Stimulated activated CD4-positive, alpha-beta T cell treated with anti-CD3 and anti-CD28 coated beads, Interleukin-4, amount 100 ng/mL, for 1 hour (primary cell): ENCODE data around the gene IKZF1.

Experiments used
- DNase-seq: peaks from one replicate; pipeline ENCODE4 v3.0.0-alpha.2; 2020

IKZF1 gene

DNA sequence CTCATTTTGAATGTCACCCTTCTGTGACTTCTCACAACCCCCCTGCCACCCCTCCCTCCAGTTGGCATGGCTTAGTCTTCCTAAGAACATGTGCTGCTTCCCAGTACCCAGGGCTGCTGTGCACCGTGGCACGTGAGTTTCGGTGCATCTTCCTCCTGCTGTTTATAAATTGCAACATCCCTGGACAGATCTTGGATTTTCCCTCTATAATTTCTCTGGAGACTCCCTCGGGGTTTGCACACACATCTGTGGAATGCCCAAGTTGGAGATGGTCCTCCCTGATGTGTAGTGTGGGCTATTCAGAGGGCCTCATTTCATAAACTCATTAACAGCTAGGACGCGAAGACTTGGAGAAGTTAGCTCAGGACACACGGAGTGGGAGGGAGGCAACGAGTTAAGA, 52.9 kb downstream of the IKZF1 start:
- DNase-seq: no peak

DNA sequence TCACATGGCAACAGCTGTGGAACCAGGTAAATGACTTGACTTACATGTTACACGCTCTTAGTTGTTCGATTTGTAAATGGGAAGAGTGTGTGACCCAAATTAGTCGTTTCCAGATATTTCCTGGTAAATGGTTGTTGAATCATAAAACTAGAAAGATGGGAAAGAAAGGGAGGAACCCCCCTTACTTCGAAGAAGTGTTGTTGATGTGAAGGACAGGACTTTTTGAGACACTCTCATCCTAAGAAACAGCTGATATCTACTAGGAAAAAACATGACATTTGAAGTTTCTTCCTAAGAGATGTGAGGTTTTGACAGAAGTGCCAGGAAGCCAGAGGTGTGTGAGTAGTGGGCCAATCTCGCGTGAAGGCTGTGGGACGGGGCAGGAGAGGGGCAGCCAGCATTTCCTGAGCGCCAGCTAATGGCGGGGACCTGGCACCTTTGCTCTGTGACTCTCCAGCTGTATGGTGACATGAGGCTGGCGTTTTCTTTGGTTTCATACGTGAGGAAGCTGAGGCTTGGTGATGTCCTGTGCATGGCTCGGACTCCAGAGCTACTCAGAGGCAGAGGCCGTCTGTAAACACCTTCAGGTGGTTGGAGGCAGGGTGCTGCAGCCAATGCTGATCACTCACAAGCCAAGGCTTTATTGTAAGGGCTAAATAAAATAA, 53.7 kb downstream of the IKZF1 start:
- DNase-seq: no peak

DNA sequence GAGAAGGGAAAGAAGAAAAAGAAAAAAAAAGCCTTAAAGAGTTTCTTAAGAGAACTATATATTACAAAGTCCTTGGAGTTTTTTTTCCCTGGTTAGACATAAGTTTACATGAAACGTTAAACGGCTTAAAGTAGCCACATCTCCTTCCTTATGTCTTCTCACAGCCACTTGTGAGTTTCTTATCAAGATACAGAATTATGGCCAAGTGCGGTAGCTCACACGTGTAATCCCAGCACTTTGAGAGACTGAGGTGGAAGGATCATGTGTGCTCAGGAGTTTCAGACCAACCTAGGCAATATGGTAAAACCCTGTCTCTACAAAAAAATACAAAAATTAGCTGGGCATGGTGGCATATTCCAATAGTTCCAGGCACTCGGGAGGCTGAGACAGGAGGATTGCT, 54.3 kb downstream of the IKZF1 start:
- no peak for DNase-seq

DNA sequence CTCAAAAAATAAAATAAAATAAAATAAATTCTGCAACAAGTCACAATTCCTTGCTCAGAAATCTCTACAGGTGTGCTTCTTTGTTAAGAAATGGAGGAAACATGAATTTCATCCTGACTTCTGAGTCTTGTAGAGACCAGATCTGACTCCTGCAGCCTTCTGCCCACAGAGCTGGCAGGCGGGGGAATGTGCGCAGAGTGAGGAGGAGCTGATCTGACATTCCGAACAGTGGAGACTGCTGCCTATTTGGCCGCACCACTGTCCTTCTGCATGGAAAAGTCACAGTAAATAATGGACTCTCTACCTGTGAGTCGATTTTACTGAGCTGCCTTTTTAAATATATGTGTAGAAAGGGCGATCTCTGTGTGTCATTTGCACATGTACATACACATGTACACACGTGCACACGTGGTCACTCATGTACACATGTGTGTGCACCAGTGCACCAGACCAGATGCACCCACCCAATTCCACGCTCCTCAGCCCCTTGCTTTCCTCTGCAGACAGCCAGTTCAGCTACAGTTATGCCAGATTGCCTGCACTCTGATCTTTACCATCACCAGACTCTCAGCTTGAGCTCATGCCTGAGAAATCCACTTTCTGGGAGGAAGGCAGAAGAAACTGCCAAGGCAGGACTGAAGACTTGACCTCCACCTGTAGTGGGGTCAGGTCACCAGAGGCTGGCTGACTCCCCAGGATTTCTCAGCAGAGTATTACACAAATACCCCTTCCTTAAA, 54.9 kb downstream of the IKZF1 start:
- no peak for DNase-seq

DNA sequence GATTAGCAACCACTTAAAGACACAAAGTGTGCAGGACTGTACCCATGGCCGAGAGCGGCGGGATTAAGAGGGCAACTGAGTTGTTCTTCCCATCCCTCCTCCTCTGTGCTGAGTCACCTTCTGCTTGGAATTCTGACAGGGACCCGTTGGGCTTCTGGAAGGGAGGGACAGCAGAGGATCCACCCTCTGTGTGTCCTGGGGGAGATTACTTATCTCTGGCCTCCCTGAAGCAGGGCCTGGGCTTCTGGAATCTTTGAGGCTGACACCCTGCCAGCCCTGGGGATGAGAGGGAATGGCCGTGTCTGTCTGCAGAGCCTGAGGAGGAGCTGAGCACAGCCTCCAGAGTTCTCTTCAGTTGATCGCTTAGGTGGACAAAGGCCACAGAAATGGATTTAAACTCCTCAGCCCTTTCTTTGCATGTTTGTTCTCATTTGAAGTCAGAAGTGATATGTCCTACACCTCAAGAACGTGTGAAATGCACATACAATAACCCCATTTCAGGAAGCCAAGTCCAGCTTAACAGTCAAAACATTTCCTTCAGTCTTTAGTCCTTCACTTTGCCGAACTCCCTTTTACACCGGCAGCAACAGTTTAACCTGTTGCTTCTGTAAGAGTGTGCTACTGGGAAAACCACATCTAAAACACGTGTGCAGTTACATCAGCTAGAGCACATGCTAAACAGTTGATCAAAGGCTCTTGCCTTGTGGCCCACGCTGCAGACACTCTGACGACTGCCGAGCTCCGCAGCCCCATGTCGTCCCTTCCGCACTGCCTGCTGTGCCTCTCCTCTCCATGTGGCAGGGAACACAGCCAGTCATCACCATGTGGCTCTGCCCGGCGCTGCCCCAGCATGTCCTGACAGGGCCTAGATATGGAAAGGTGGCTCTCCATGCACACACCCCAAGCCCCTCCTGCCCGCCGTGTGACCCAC, 55.7 kb downstream of the IKZF1 start:
- peak; percentile 80 for DNase-seq

DNA sequence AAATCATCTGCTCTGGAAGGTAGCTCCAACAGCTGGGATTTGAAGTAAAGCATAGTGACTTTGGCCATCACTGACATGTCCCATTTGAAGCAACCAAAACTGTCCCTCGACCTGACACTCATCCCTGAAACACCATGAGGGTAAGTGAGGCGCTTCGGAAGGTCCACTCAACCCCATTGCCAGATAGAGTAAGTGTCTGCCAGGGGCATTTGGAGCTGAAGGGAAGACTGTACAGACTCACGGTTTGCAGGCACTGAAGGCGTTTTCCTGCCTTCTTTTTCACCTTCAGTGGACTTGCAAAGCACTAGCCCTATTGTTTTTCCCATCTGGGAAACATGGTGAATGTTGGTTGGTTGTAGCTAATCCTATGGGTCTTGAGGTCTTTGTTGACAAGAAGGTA, 57.6 kb downstream of the IKZF1 start:
- DNase-seq: no peak

DNA sequence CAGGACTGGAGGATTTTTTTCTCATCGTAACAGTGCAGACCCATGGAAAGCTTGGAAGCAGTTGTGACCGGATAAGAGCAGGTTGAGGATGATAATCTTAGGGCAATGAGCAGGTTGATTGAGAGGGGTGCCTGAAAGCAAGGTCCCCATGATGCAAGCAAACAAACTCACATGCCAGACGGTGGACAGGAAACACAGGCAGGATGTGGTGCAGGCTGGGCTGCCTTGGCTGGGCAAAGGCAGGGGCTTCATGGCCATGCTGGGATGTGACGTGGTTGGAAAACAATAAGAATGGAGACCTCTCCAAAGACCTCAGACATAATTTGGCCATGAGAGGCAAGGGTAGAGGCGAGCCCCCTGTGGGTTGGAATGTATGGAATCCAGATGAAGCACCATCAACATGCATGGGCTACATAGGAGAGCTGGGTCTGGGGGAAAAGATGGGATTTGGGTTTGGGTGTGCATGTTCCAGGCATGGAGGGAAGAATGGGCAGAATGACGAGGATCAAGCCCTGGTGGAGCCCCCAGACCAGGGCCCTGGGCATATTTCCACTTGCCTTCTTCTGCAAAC, 58.3 kb downstream of the IKZF1 start:
- DNase-seq: no peak

DNA sequence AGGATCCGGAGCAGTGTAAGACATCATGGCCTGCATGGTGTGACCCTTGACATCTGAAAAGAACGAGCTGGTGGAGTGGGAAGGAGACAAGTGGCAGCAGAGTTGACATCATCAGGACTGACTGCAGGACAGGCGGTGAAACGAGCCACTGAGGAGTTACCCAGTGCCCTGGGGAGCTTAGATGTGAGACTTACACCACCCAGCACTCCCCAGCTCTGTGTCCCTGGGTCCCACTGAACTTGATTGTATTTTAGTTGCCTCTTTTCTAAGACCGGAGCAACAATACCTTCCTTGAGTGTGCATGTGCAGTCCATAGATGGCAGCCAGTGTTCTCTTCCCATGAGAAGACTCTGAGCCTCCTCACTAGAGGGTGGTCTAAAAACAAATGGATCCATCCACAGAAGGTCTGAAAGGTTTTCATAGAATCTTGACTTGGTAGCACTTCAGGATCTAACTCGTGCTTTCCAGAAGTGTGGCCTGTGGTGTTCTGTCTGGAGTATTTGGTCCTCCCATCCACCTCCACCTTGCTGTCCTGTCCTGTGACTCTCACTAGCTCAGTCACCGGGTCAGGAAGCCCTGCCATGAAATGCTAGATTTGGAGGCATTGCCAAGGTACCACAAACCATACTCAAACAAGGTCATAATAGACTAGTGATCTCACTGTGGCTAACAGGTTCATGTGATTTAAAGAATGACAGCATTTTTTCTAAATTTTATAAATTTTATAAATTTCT, 59.0 kb downstream of the IKZF1 start:
- DNase-seq: no peak

DNA sequence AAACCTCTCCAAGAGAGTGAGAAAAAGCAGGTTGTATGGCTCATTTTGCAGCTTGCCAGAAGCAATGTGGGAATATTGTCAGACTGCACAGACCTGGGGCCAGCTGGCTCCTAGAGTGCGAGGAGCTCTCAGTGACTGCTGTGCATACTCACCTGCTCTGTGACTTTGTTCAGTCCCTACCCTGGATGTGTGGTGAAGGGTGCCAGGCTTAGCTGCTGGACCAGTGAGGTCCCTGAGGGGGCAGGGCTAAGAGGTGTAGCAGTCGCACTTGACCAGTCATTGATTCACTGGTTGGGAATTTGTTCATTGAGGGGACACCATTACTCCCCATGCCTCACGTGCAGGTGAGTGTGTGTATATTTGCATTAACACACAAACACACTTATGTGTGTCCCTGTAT, 60.1 kb downstream of the IKZF1 start:
- no peak for DNase-seq

DNA sequence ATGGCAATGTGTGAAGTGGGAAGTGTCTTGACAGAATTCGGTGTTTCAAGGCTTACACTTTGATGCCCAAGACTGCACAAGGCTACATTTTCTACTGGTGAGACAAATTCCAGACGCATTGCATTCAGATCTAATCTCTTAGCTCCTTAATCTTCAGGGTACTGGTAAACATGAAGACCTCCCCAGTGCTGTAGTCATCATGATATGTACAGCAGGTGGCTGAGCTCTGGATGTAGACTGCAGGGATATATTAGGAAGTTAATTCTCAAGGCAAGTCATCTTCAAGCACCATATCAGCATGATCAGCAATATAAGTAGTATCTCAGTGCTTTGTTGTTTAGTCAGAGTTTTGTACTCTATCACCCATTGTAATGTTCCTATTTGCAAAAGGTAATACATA, 61.8 kb downstream of the IKZF1 start:
- no peak for DNase-seq

DNA sequence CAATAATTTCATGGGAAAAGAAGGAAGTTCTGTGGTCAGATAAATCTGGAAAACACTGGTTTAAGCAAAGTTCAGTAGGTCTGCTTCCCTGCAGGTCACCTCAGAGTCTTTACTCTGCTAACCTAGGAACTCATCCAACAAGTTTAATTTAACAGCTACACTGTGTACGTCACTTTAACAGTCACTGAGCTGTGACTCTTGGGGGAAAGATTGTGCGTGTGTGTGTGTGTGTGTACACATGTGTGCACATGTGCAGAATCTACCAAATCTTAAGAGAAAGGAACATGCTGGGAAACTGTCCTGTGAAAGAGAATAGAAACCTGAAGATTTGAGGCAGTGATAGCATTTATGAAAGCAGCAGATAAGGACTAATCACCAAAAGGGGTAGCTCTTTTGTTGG, 62.6 kb downstream of the IKZF1 start:
- DNase-seq: no peak

DNA sequence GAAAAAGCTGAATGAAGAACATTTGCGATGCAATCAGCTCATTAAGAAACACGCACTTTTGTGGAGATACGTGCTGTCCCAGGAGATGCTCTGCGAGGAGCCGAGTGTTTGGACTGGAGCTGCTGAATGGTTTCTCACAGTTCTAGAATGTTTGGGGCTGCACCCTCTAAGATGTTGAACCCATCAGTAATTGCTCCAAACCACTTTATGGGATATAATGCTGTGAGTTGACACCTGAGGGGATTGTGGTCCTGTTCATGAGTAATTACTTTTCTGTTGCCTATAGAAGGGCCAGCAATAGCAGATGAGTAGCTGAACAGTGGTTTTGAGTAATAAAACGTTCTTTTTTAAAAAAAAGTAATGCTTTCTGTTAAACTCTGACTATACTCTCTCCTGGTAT, 63.1 kb downstream of the IKZF1 start:
- no peak for DNase-seq

DNA sequence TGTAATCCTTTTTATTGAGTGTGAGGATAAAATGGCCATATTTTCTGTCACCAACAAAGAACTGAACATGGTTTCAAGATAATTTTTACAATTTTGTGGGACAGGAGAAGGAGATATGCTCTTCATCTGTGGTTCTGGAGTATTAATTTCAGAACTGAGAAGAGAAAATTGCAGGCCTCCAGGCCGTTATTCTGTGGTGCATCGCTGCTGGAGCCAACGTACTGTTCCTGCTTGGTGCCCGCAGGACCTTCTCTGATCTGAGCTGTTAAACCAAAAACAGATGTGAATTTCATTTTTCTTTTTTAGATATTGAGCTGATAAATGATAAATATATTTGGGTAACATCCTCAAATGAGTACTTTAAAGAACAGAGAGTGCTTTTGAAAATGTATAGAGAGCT, 63.9 kb downstream of the IKZF1 start:
- DNase-seq: no peak

DNA sequence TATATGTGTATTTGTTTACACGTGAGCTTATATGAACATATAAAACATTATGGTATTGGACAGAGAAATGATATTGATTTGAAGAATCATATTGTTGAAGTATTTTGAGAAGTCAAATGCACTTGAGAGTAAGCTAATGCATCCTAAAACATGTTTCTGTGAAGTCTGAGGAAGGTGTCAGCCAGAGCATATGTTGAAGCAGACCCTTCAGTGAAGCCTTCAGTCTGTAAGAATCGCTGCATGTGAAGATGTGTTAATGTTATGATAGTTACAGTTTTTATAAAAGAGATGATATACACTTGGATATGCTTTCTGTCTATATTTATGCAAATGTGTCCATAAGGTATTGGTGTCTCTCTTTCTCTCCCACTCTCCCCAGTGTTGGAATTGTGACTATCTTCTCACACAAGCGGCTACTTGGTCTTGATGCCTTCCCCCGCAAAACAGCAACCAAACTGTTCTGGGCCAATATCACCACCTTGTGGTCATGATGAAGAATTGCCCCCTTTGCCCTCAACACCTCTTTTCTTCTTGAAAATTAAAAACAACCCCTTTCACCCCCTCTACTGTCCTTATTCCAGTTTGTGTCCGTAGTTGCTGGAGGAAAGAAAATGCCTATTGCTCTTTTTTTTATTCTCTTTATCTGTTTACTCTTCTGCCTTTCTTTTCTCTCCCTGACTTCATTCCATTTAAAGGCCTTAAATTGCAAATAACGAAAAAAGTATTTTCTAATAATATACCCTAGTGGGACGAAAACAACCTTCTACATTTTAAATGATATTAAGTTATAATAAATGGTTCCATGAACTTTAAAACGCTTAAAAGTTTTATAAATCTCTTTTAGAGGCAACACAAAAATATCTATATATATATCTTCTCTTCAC, 64.9 kb downstream of the IKZF1 start:
- DNase-seq: no peak

DNA sequence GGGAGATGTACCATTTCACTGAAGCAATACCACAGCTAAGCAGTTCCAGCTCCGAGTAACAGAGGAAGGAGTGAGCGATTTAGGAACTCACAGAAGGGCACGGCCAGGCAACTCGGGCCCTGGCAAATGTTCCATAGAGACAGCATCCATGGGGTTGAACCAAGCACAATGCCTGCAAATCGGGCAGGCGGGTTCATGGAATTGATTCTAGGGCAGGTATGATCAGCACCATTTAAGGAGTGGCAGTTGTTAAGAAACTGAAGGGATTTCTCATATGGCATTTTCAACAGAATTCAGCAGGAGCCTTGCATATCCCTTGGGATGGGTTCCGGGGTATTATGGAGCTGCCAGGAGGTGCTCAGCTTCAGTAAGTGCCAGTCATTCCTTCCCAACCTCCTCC, 66.4 kb downstream of the IKZF1 start:
- DNase-seq: no peak

DNA sequence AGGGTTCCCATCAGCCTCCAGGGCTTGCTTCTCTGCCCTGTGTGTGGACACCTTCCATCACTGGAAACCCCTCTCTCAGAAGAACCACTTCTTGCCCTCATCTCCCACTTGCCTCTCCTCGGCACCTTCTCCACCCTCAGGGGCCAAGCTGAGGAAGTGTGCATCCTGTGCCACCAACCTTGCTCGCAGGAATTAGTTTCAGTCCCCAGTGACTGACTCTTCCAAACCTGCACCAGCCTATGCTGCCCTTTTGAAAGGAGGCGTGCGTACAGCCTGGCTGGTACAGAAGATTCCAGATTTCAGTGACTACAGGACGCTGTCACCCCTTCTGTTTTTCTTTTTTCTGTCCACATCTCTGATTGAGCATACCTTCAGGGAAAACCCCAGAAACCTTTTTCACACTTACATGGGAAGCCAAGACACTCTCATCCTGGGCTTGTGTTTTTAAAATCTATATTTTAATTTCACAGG, 67.1 kb downstream of the IKZF1 start:
- no peak for DNase-seq

DNA sequence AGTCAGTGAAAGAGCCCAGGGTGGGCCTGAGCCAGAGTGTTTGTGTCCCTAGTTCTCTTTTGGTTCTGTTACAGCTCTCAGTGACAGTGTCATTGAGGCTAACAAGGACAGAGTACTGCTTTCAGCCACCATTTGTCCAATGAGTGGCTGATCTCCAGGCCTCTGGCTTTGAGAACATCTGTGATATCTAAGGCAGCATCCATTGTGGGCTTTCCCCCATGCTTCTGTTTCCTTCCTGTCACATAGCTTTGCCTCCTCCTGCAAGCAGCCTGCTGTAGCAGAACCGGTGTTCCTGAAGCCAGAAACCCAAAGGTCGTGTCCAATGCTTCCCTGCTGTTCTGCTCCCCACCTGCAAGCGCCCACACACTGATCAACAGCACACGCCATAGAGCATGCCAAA, 68.4 kb downstream of the IKZF1 start:
- DNase-seq: no peak

DNA sequence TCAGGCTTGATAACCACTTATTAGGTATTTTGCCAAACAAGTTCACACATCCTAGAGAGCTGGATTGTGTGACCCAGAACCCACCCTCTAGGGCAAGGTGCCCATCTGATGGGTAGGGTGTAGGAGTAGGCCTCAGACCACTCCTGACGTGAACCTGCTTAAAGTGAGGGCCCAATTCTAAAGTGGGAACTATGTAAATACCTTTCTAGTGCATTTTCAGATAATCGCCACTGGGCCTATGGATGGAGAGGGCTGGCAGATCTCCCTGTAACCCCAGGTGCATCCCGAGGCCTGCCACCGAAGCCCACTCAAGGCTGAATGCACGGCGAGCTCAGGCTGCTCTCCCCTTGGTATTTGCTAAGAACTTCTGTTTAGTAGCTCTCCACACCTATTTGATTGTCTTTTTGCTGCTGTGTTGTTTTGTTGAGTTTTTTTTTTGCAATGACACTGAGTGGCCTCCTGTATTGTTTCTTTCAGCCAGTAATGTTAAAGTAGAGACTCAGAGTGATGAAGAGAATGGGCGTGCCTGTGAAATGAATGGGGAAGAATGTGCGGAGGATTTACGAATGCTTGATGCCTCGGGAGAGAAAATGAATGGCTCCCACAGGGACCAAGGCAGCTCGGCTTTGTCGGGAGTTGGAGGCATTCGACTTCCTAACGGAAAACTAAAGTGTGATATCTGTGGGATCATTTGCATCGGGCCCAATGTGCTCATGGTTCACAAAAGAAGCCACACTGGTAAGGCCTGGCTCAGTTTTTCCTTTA, 71.7 kb downstream of the IKZF1 start:
- DNase-seq: no peak

DNA sequence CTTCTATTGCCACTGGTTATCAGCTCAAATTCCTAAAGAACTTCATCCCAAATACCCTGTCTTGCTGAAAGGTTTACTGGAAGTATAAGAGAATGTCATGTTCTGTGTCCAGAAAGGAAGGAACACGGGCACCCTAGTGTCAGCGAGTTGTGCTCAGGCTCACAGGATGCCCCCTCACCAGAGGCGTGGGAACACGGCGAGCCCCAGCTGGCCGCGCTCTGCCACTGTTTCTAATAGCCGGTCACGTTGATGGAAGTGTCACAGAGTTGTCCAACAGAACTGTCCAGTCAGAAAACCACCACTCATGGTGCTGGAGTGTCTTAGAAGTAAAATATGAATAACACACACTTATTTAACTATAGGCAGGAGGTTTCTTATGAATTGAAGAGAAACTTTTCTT, 72.8 kb downstream of the IKZF1 start:
- DNase-seq: no peak

DNA sequence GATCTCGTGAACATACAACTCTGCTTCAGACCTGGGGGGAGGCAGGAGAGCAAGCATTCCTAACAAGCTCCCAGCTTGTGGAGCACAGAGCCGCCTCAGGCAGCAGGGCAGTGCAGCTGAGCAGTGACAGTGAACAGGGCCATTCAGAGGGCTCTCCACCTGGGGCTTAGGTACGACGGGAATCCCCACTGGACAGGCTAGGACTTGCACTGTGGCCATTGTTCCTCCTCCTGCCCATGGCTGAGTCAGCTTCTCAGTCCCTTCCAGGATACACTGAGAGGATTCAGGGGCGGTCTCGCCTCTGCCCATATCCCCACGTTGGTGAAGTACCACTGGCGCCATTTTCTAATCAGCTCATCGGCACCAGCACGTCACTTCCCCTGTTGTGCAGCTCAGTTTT, 74.6 kb downstream of the IKZF1 start:
- DNase-seq: no peak

DNA sequence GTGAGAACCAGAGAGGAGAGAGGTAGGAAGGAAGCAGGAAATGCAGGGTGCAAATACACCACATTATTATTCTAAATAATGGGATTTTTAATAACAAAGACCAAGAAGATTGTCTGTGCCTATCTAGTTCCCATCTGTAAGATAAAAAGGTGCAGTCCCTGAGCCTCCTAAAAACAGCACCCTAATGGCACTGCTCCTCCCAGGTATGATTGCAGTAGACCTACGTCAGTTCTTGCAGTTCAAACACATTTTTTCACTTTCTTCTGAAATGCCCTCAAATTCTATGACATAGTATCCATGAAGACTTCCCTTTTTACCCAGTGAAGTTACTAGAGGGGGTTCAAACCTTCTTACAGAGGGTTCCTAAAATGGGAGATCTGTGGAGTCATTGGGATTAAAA, 75.0 kb downstream of the IKZF1 start:
- no peak for DNase-seq
